ENCODE data around the gene CTSF. TPM values are rescaled to one million over a fixed set of nuclear protein-coding genes. Genes with fewer than 3 reads are reported as not detected.
"Not testable (repeated sequence)": the region's sequence is repeated elsewhere in the genome, so short reads cannot be mapped to it uniquely, and the experiment has no call there.

The CTSF gene
- total and polyA plus RNA-seq, 2 of the 8 experiments (the other 6 are each of a cell fraction or from before 2014, with no cell fraction given), result 0.58 to 2.3 TPM

GRCh38 chr11:66607126-66607834, 38.9 kb upstream of the CTSF start (continued):
- TF ChIP-seq BRCA1 (IDR thresholded peaks at IDR 0.05; ENCODE audit: low read depth, low read length) (no peak), SAP30 (IDR thresholded peaks at IDR 0.05; ENCODE audit: insufficient read depth, insufficient replicate concordance, low read length) (no peak)

- H2BK15ac ChIP-seq (ENCODE audit: low read length); H3K9me3 ChIP-seq (ENCODE audit: insufficient read depth in 2 of 2, low read depth in 1 of 2, low read length in 1 of 2); H2BK20ac ChIP-seq (ENCODE audit: low read length); H4K91ac ChIP-seq (replicated peaks; ENCODE audit: insufficient read length, low read length); DNase-seq (ENCODE audit: low read depth in 1 of 2, low spot score in 2 of 2); H2BK5ac ChIP-seq (ENCODE audit: low read depth, low read length); H2AFZ ChIP-seq (ENCODE audit: low read length); H3K4me3 ChIP-seq (ENCODE audit: extremely low read depth in 1 of 4, insufficient read depth in 2 of 4, low read depth in 3 of 4, low read length in 4 of 4); H4K8ac ChIP-seq (ENCODE audit: extremely low read depth, insufficient read depth, low read length); H2BK12ac ChIP-seq (ENCODE audit: low read depth, low read length); H3K14ac ChIP-seq (ENCODE audit: insufficient read length); H3K23me2 ChIP-seq (ENCODE audit: low read depth, low read length); H3K56ac ChIP-seq (replicated peaks; ENCODE audit: insufficient read length, low read depth, low read length); H2BK120ac ChIP-seq (replicated peaks; ENCODE audit: low read depth, low read length); H3K79me2 ChIP-seq (ENCODE audit: control insufficient read depth in 1 of 2, insufficient read depth in 2 of 2, low read length in 2 of 2); H3K23ac ChIP-seq (ENCODE audit: insufficient read length); H3K4me1 ChIP-seq (replicated peaks in 1 of 4; ENCODE audit: control insufficient read depth in 3 of 4, insufficient read depth in 4 of 4, low read length in 3 of 4); H2AK5ac ChIP-seq (ENCODE audit: low read depth, low read length); H3K79me1 ChIP-seq (ENCODE audit: low read depth, low read length); FAIRE-seq; H4K20me1 ChIP-seq (replicated peaks in 1 of 2; ENCODE audit: control insufficient read depth in 1 of 2, insufficient read depth in 2 of 2, low read length in 2 of 2); H3K27me3 ChIP-seq (replicated peaks in 1 of 4; ENCODE audit: control insufficient read depth in 3 of 4, extremely low read depth in 1 of 4, insufficient read depth in 3 of 4, low read length in 3 of 4); H3K27ac ChIP-seq (ENCODE audit: low read depth, low read length); H3K9ac ChIP-seq (replicated peaks in 1 of 4; ENCODE audit: extremely low read depth in 1 of 4, low read depth in 3 of 4, low read length in 3 of 4); H3K4ac ChIP-seq (replicated peaks; ENCODE audit: insufficient read length, low read depth, low read length); H3K18ac ChIP-seq (ENCODE audit: extremely low read depth, low read length); H4K5ac ChIP-seq (ENCODE audit: insufficient read length, low read depth, low read length); H3K4me2 ChIP-seq (ENCODE audit: insufficient read depth in 1 of 2, low read depth in 2 of 2, low read length in 2 of 2): not testable (repeated sequence)
- ChIA-PET POLR2A (ENCODE audit: partially characterized antibody) (interaction anchor here (1.1 to 65.3 kb wide), 3 partner anchors 14 to 36 kb away, joined by 3 to 2165 read pairs (median 3); partner anchors contain the start of genes CCDC87, RBM14 and RBM4), CTCF (ENCODE audit: partially characterized antibody) (interaction anchor here (0.6 to 3.5 kb wide), 5 partner anchors 10 to 77 kb away, joined by 3 to 15 read pairs (median 3); partner anchors contain the start of genes CCDC87 and CCS)
- WGBS, 2 experiments (ENCODE audit: extremely low coverage in 1 of 2, insufficient coverage in 1 of 2, insufficient read length in 1 of 2, insufficient replicate concordance in 2 of 2, low coverage in 1 of 2, low lambda C conversion rate in 2 of 2, missing lambda C conversion rate in 1 of 2), result 93% methylated on average over 3 of the region's 3 CpGs; no CpG with 5 or more reads in 1 of the 2 experiments
- H3K36me3 ChIP-seq (ENCODE audit: control insufficient read depth in 2 of 4, insufficient read depth in 4 of 4, low read length in 3 of 4), result peaks cover 6 to 22% (median 10%) of the 10 kb centered on the region in 4 experiments; a peak in 6 of 8 replicates
These were observed 38.2 kb upstream of the CTSF start for GRCh38 chr11:66606608-66607007.

Measured in H1 (cell line).